Superior temporal gyrus (tissue), 1 donor: ENCODE data around the gene NUP93.
"Not testable (repeated sequence)": the region's sequence is repeated elsewhere in the genome, so short reads cannot be mapped to it uniquely, and the experiment has no call there.

Experiments used
- DNase-seq: peaks from one replicate; pipeline ENCODE4 v3.0.0-alpha.2; 2016; ENCODE audit errors: extremely low spot score

Gene NUP93

DNA sequence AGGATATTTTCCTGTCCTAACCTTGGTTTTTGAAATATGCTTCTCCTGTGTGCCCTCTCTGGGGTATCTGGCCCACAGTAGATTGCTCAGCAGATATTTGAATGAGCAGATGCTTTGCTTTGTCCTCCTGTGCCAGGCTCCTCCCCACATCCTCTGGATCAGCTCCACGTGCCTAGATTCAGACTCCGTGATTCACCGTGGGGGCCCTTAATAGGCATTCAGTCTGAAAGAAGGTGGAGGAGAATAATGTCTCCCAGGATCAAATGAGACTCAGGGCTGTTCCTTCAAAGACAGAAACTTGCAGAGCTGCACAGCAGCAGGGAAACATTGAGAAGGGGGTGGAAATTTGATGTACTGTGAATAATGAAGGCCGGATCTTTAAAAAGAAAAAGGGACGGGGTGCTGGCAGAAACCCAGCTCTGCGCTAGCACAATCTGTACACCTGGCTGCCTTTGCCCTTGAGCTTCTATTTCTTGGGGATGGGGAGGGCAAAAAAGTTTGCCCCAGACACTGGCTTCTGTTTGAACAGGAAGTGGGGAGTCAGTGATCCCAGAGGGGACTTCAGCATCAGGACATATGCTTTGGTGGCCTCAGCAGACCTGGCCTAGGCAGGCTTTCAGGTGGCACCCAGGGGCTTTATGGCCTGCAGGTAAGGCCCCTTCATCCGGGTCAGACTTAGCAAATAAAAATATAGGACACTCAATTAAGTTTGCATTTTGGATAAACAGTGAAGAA is 119.2 kb downstream of the NUP93 start:
- DNase-seq: peak; percentile 25

DNA sequence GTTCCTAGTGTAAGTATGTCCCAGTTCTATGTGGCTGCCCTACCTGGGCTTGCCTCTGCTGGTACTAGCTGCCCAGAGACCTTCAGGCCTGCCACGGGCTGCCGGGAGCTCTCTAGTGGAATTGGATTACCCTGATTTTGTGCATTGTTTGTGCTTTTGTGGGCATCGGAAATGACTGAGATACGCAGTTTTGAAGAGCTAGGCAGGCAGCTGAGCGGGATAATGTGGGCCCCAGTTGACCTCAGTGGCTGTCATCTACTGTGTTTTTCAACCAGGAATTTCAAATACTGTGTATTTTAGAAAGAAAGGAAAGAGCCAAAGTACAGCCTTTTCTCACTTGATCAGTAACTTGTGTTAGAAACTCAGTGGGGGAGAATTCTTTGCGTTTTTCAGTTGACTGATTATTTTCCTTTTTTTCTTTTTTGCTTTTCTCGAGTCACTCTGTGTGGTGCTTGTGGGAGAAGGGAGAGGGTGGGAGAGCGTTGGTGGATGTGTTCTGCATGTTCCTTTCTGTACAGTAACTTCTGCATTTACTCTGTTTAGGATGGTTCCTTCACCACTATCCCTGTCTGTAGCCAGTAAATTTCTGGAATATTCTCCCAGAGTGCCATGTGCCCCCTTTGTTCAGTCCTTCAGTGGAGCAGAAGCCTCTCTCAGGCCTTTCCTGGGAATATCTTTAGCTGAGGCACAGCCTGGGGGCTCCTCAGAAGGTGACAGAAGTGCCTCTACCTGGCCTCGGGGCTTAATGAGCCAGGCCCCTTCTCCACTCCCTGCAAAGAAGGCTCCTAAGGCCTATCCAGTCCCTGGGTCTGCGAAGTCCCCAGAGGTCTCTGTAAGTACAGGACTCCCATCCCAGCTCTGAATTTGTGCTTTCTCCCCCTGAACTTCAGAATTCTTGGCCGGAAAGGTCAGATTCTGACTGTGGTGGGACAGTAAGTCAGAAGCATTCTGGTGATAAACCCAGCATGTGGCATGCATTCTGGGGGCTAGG is 120.1 kb downstream of the NUP93 start:
- peak; percentile 31 for DNase-seq

DNA sequence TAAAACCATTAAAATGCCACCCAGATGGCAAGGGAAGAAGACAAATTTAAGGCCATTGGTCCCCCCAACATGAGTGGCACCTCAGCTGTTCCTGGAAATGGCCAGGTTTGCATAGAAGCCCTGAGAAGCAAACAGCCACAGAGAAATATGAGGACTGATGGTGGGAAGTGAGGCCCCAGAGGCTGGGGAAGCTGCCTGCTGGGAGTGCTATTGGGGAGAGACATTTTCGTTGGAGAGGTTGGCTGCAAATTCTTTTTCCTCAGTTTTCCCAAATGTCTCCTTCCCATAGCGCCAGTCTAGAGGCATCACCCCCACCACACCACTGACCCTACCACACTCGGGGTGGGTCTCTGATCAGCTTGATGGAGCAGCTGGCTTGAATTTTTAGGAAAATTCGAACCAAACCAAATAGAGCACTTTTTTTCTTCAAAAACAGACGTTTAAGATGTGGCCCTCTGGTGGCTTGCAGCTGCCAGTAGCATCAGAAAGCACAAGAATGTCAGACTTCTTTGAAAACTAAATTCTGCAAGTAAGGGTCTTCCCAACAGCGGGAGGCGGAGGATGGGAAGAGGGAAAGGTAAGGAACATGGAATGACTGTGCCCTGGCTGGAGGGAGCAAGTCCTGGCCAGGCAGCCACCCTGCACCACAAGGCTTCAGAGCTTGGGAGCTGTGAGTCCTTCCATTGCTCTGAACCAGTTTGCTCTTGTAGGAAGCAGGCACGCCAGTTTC is 121.9 kb downstream of the NUP93 start:
- peak; percentile 28 for DNase-seq

DNA sequence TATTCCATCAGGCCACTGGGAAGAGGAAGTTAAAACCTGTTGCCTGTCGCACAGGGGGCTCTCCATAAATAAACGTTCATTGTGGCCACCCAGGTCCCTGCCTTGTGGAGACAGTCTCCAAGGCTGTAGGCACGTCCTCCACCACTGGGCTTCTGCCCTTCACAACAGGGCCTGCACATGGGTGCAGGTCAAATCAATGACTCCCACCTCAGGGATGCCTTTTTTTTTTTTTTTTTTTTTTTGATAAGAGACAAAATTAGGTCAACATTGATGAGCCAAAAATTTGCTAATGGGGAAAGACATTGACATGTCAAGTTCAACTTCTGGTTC is 122.4 kb downstream of the NUP93 start:
- DNase-seq: no peak

DNA sequence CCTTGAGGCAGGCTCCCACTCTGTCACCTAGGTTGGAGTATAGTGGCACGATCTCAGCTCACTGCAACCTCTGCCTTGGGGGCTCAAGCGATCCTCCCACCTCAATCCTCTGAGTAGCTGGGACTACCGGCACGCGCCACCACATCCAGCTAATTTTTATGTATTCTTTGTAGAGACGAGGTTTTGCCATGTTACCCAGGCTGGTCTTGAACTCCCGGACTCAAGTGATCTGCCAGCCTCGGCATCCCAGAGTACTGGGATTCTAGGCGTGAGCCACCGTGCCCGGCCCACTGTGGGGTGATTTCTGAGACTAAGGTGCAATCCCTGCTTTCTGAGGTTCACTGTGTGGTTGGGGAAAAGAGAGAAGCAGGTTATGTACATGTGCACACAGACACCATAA is 123.0 kb downstream of the NUP93 start:
- DNase-seq: no peak

DNA sequence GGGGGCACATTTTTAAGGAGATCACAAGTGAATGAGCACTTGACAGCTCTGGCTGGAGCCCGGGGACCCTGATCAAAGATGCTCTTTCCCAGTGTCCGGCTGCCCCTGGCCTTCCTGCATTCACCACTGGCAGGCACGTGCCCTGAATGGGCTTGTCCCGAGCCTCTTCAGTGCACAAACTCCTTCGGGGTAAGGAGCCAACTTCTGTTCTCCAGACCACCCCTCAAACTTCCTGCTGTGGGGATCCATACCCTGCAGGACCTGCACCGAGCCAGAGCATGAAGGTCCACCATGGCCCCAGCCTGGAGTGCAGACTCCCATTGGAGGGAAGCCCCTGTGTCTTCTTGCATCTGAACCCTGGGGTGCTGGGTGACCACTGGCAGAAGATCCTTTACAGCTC is 125.3 kb downstream of the NUP93 start:
- DNase-seq: no peak

DNA sequence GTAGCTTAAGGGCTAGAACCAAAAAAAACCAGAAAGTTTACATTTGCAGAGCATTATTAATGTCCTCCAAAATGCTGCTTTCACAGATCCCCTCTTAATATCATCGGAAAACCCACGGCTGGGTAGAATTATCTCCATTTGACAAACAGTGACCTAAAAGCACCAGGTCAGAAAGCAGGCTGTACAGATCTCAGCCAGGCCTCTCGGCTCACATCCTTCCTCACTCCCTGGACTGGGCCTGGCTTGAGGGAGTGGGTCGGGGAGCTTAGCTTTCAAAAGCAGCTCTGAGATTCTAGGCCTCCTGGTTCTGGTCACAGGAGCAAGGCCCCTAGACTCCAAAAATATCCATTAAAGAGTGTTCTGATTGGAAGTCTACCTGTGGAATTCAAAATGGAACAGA is 126.0 kb downstream of the NUP93 start:
- no peak for DNase-seq

DNA sequence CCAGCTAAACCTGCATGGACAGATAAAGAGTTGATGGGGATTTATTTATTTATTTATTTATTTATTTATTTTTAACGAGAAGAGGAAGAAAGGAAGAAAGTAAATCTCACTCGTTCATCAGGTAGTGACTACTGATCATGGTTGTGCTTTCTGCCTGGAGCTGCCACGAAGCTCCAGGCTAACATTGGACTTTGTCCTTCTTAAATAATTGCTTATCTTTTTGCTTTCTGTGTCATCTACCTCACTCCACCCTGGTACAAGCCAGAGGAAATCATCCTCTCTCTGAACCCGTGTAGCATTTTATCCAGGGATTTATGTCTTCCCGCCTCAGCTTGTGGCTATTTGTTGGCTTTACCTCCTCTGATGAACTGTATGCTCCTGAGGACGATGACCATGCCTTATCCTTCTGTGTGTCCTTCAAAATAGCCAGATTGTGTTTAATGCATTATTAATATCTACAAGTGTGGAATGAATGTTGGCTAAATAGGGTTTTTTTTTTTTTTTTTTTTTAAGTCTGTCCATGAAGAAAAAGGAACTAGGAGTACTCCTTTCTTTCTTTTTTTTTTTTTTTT is 127.0 kb downstream of the NUP93 start:
- no peak for DNase-seq

DNA sequence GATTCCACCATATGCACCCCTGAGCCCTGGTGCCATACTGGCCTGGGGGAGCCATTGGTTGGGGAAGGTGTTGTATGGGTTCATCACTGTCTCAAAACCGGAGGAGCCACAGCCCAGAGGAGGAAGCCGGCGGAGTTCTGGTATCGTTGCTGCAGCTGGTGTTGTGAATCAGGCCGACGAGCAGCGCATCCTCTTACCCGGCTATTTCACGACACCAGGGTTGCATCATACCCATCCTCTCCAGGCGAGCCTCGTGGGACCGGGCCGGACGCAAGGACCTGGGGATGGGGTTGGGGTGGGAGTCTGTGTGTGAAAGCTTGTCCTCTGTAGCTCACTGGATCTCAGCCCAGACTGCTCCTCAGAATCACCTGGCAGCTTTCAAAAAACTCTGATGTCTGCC is 128.4 kb downstream of the NUP93 start:
- DNase-seq: no peak

DNA sequence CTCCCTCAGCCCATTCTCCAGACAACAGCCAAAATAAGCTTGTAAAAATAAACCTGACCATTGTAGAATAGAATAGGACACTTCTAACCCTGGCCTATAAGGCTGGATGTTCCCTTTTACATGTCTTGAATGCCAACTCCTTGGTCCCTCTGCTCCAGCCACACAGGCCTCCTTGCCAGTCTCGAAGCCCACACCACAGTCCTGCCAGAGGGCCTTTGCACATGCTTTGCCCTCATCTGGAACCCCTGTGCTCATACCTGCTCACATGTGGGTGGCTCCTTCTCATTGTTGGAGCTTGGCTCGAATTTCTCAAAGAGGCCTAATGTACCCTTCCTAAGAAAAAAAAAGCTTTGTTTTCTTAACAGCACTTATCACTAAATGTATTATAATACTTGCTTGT is 129.7 kb downstream of the NUP93 start:
- DNase-seq: no peak

DNA sequence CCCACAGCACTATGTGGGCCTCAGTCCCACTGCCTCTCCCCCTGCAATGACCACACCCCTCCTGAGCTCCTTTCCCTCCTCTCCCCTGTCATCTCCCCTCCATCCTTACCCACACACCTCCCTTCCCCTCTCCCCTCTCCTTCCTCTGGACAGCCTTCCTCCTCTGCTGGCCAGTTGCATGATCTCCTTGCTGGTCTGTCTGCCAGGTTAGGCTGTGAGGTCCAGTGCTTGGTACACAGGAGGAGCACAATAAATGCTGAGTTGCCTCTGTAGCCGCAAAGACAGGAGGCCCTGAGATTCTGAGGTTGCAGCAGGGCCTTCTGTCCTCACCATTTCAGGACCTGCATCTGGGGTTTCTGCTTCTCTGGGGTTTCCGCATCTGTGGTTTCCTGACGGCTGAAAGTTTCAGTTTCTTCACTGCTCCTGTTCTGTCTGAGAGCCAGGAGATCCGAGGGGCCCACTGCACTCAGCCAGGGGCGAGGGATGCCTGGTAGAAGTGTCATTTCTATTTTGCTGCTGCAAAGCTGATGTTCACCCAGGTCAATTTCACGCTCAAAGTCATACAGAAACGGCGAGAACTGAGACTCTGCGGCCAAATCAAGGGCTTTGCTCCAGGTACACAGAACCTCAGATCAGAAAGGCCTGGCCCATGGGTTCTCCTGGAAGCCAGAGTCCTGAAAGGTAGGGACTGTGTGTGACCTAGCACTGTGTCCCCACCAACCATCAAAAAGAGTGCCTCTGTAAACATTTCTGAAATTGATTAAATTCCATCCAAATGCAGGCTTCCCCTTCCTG is 130.5 kb downstream of the NUP93 start:
- DNase-seq: no peak

DNA sequence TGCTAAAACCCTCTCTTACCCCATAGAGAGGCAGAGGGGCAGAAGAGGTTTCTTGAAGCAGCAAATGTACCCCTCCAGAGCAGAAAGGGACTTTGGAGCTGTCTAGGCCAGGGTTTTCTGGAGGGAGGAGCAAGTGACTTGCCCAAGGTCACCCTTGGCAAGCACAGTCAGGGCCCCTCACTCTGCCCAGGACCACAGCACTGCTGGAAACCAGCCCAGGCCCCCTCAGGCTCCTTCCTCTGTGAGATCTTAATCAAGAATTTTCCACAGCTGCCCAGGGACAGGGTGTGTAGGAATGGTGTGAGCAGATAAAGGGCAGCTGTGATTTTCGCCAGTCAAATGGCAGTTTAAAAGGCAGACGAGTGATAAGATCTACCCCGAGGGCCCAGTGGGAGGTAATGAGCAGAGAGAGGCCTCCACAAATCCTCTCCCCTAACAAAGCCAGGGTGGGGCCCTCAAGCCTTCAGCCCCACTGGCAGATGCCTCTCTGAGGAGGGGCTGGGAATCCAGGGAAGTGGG is 131.2 kb downstream of the NUP93 start:
- DNase-seq: no peak

DNA sequence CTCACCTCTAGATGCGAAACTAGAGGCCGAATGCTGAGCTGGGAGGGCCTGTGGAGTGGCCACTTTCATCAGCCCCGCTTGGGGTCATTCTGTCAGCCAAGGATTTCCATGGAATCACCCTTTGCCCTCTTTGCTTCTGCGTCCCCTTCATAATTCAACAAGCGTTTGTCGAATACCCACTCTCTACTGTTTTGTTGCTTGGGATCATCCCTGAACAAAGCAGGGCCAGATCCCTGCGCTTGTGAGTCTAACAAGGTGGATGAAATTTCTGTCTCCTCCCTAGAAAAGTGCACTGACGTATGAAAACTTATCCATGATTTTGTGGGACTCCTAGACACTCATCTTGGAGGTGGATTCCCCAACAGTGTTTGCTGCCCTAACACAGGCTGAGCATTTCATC is 131.8 kb downstream of the NUP93 start:
- no peak for DNase-seq

DNA sequence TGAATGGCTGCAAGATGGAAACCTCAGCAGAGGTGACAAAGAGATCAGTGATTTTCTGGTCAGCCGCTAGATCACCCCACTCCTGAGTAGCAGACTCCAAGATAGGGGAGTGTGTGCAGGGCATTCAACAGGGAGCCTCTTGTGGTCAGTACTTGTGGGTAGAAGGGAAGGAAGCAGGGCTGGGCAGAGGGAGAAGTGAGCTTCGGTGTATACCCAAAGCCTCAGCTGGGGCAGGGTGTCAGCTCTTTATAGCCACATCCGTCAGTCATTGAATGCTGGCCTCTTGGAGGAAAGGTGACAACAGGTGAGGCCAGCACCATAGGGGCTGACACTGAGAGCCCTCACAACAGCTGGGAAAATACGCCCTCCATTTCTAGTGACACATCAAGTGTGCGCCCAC is 132.8 kb downstream of the NUP93 start:
- no peak for DNase-seq

DNA sequence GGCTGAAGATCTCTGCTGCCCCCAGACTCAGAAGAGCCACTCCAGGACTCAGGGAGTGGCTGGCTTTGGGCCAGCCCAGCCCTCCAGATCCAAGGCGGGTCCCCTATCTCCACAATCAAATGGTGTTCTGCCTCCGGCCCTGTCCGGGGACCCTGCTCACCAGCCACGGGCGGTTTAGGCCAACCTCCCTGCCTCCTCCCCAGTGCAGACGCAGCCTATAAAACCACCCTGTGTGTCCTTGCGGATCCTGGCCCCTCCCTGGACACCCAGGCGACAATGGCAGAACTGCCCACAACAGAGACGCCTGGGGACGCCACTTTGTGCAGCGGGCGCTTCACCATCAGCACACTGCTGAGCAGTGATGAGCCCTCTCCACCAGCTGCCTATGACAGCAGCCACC is 135.0 kb downstream of the NUP93 start, which contains the start of gene SLC12A3:
Gene SLC12A3 (plus strand): TSS at position 248 of the 400 bp plus-strand sequence. CDS start 29 bp downstream, at position 277.
- no peak for DNase-seq

DNA sequence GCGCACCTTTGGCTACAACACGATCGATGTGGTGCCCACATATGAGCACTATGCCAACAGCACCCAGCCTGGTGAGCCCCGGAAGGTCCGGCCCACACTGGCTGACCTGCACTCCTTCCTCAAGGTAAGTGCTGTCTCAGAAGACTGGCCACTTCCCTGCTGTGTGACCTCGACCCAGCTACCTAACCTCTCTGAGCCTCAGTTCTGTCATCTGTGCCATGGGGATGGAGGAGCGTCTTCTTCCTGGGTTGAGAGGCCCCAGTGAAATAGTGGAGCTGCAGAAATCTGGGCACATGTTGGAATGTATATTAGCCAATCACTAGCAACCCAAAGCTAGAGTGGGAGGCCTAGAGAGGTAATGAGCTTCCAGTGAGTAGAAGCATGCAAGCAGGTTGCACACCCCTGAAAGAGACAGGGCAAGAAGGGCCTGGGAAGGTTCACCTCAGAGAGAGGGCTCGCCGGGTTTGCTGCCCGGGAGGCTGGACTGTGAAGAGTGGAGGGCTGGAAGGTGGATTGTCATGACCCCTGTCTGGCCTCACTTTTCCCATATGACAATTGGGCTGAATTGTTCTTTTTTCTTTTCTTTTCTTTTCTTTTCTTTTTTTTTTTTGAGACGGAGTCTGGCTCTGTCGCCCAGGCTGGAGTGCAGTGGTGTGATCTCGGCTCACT is 135.6 kb downstream of the NUP93 start:
- DNase-seq: no peak

DNA sequence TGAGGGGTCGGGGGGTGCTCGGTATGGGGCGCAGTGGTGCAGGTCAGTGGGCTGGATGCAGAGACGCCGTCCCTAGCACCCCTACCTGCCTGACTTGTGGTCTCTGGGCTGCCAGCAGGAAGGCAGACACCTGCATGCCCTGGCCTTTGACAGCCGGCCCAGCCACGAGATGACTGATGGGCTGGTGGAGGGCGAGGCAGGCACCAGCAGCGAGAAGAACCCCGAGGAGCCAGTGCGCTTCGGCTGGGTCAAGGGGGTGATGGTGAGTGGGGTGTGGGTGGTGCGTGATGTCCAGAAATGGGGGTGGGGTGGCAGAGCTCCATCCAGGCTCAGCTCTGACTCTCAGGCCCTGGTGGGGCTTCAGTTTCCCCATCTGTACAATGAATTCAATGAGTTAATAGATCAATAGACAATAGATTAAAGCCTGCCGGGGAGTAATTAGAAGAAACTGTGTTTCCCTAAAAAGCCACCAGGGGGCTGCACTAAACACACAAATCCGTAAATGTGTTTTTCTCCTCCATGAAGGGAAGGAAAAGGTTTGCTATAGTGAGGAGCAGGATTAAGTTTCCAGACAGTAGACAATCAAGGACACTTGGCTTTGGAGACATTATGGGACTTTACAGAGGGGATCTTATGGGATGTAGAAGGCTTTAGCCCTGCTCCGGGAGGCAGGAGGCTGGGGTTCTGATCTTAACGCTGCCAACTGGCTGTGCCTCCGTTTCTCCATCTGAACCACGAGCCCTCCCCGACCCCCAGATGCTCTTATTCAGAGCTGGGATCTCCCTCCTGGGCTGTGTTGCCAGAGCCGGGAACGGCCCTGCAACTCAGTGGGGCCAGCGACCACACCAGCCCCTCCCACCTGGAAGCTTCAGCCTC is 137.3 kb downstream of the NUP93 start:
- peak; percentile 82 for DNase-seq

DNA sequence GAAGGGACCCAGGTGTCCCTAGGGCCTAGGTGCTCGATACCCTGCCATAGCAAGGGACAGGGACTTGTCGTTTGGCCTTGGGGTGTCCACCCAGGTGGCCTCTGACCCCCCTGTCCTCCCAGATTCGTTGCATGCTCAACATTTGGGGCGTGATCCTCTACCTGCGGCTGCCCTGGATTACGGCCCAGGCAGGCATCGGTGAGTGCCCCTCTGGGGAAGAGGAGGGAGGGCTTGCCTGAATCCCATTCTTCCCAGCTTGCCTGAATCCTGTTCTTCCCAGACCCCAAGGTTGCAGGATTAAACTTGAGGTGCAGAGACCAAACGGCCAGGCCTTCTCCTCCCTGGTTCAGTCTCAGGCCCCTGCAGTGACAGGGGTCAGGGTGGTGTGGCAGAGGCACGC is 138.2 kb downstream of the NUP93 start:
- no peak for DNase-seq

DNA sequence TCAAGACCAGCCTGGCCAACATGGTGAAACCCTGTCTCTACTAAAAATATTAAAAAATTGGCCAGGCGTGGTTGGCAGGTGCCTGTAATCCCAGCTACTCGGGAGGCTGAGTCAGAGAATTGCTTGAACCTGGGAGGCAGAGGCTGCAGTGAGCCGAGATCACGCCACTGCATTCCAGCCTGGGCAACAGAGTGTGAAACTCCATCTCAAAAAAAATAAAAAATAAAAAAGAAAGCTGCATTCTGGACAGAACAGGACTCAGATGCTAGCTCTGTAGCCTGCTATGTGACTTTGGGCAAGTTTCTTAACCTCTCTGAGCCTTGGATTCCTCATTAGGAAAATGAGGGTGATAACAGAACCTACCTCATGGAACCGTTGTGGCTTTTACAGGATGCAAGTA is 138.8 kb downstream of the NUP93 start:
- not testable (repeated sequence) for DNase-seq
